ENCODE measurements around the gene OGDH.

GRCh38 chr7:44694326-44694725, 87.9 kb downstream of the OGDH start:
- TF ChIP-seq CTCF (IDR thresholded peaks at IDR 0.05), result no peak
- no peak for TF ChIP-seq POLR2A (IDR thresholded peaks at IDR 0.05)
